ACC112 (cell line): ENCODE measurements around the gene NUDT9.
"Not testable (repeated sequence)": the region's sequence is repeated elsewhere in the genome, so short reads cannot be mapped to it uniquely, and the experiment has no call there.

ENCODE experiments used
- H2AFZ ChIP-seq: fragments of 200-600 bp; sonication (generic); one replicate; pipeline ENCODE4 v1.6.0; 2017; ENCODE audit warnings: antibody characterized with exemption, low read length; ENCODE audit not compliant: unreplicated experiment
- H3K27ac ChIP-seq: fragments of 200-600 bp; sonication (generic); 2 replicates; pipeline ENCODE4 v1.5.1; 2014; ENCODE audit warnings: low read depth, mild to moderate bottlenecking, antibody characterized with exemption, low read length, moderate library complexity
- H3K27me3 ChIP-seq: fragments of 200-600 bp; sonication (generic); 2 replicates; pipeline ENCODE4 v1.6.1; 2014; ENCODE audit warnings: mild to moderate bottlenecking, antibody characterized with exemption, low read length, moderate library complexity, mixed read lengths; ENCODE audit not compliant: insufficient read depth
- H3K36me3 ChIP-seq: fragments of 200-600 bp; sonication (generic); 2 replicates; pipeline ENCODE4 v1.6.1; 2016; ENCODE audit warnings: mild to moderate bottlenecking, antibody characterized with exemption, low read length, moderate library complexity, mixed read lengths; ENCODE audit not compliant: insufficient read depth
- H3K4me1 ChIP-seq: fragments of 200-600 bp; sonication (generic); one replicate; pipeline ENCODE4 v1.6.1; 2016; ENCODE audit warnings: low read length, mixed read lengths; ENCODE audit not compliant: insufficient read depth, unreplicated experiment, control insufficient read depth
- H3K4me3 ChIP-seq: fragments of 200-600 bp; sonication (generic); 2 replicates; pipeline ENCODE4 v1.5.1; 2014; ENCODE audit warnings: mild to moderate bottlenecking, low read depth, low read length
- H3K79me2 ChIP-seq: fragments of 200-600 bp; sonication (generic); one replicate; pipeline ENCODE4 v1.6.0; 2016; ENCODE audit warnings: low read length; ENCODE audit not compliant: control insufficient read depth, unreplicated experiment, insufficient read depth

NUDT9 gene

GRCh38 chr4:87390891-87391575 is 31.3 kb upstream of the NUDT9 start, which contains the start of gene HSD17B11:
HSD17B11 (minus strand) TSS chr4:87391188; CDS start chr4:87391070, 118 bp downstream.
- H3K27ac ChIP-seq, result peak within 1 kb of the TSS; percentile 73
- no peaks in the 10 kb centered on the region for H3K27me3 ChIP-seq
- peaks cover 36% of the 10 kb centered on the region for H3K79me2 ChIP-seq

DNA sequence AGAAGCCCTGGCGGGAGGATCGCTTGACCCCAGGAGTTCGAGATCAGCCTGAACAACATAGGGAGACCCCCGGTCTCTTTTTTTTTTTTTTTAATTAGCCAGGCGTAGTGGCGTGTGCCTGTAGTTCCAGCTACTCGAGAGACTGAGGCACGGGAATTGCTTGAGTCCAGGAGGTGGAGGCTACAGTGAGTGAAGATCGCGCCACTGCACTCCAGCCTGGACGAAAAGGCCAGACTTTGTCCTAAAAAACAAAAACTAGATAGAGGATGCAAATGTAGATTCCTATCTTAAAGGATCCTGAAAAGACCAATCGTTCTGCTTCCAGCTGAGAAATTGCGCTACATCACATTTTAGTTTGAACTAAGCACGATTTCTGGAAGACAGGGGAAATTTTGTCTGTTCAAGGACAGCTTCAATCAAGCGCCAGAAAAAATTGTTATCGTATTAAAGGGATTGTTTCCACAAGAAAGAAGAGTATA is 30.8 kb upstream of the NUDT9 start:
- Histone ChIP-seq H3K36me3 (no peaks in the 10 kb centered on the region), H3K4me1 (peaks cover 7% of the 10 kb centered on the region), H3K4me3 (peak overlapping the region; percentile 85), H3K27me3 (no peaks in the 10 kb centered on the region), H3K79me2 (peaks cover 33% of the 10 kb centered on the region), H3K27ac (peak overlapping the region; percentile 73), H2AFZ (peak overlapping the region; percentile 96)

More at GRCh38 chr4:87390891-87391575, 31.3 kb upstream of the NUDT9 start, which contains the start of gene HSD17B11:
- no peaks in the 10 kb centered on the region for H3K36me3 ChIP-seq
- peak within 1 kb of the TSS; percentile 96 for H2AFZ ChIP-seq
- peak within 1 kb of the TSS; percentile 85 for H3K4me3 ChIP-seq
- peaks cover 7% of the 10 kb centered on the region for H3K4me1 ChIP-seq

- H2AFZ ChIP-seq, result no peak overlapping the region
- peaks cover 28% of the 10 kb centered on the region for H3K79me2 ChIP-seq
- H3K36me3 ChIP-seq, result no peaks in the 10 kb centered on the region
- H3K4me1 ChIP-seq, result peaks cover 7% of the 10 kb centered on the region
- H3K27ac ChIP-seq, result no peak overlapping the region
- H3K4me3 ChIP-seq, result peak overlapping the region; percentile 85; the same call in 1 of the 2 replicates
- H3K27me3 ChIP-seq, result no peaks in the 10 kb centered on the region
These were observed 30.2 kb upstream of the NUDT9 start for GRCh38 chr4:87392183-87392582.

DNA sequence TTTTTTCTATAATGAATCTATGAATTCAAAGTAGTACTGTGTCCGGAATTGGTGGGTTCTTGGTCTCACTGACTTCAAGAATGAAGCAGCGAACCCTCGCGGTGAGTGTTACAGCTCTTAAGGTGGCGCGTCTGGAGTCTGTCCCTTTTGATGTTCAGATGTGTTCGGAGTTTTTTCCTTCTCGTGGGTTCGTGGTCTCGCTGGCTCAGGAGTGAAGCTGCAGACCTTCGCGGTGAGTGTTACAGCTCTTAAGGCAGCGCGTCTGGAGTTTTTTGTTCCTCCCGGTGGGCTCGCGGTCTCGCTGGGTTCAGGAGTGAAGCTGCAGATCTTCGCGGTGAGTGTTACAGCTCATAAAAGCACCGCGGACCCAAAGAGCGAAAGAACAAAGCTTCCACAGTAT is 27.3 kb upstream of the NUDT9 start:
- not testable (repeated sequence) for H3K79me2 ChIP-seq, H3K4me1 ChIP-seq, H3K36me3 ChIP-seq, H3K27ac ChIP-seq, H3K27me3 ChIP-seq, H2AFZ ChIP-seq, H3K4me3 ChIP-seq

DNA sequence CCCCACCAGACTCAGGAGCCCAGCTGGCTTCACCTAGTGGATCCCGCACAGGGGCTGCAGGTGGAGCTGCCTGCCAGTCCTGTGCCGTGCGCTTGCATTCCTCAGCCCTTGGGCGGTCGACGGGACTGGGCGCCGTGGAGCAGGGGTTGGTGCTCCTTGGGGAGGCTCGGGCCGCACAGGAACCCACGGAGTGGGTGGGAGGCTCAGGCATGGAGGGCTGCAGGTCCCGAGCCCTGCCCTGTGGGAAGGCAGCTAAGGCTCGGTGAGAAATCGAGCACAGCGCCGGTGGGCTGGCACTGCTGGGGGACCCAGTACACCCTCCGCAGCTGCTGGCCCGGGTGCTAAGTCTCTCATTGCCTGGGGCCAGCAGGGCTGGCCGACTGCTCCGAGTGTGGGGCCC is 26.5 kb upstream of the NUDT9 start:
- not testable (repeated sequence) for H3K4me3 ChIP-seq, H3K27ac ChIP-seq, H3K27me3 ChIP-seq, H2AFZ ChIP-seq, H3K36me3 ChIP-seq, H3K4me1 ChIP-seq, H3K79me2 ChIP-seq

DNA sequence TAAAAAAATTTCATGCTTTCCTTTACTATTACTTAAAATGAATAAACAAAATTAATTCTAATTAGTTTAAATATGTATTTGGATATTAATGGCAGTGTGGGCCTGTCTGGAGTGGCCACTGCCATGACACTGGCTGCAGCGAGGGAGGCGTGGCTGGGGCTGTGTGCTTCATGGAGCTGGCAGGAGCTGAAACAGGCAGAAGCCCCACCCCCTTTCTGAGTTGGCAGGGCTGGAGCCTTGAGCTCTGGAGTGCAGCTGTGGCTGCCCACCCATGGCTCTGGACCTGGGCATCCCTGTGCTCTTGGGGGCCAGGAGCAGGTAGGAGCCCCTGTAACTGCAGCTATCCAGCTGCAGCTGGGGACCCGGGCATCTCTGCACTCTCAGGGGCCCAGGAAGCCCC is 23.2 kb upstream of the NUDT9 start:
- no peak overlapping the region for H2AFZ ChIP-seq

DNA sequence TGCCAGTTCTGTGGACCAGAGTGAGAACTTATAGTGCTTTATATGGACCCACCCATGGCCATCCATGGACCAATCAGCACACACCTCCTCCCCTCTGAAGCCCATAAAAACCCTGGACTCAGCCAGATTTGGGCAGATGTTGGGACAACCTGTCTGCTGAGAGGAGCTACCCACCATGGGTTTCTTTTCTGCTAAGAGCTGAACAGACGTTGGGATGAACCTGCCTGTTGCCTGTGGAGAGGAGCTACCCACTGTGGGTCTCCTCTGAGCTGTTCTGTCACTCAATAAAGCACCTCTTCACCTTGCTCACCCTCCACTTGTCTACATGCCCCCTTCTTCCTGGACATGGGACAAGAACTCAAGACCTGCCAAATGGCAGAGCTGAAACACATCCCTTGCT is 22.4 kb upstream of the NUDT9 start:
- Histone ChIP-seq H3K4me1 (no peaks in the 10 kb centered on the region), H3K27ac (no peak overlapping the region), H3K4me3 (no peak overlapping the region), H2AFZ (no peak overlapping the region), H3K79me2 (no peaks in the 10 kb centered on the region), H3K36me3 (no peaks in the 10 kb centered on the region), H3K27me3 (no peaks in the 10 kb centered on the region)

More for the DNA sequence above, 23.2 kb upstream of the NUDT9 start:
- Histone ChIP-seq H3K4me1 (no peaks in the 10 kb centered on the region), H3K27me3 (no peaks in the 10 kb centered on the region), H3K79me2 (no peaks in the 10 kb centered on the region), H3K36me3 (no peaks in the 10 kb centered on the region), H3K4me3 (no peak overlapping the region), H3K27ac (no peak overlapping the region)

DNA sequence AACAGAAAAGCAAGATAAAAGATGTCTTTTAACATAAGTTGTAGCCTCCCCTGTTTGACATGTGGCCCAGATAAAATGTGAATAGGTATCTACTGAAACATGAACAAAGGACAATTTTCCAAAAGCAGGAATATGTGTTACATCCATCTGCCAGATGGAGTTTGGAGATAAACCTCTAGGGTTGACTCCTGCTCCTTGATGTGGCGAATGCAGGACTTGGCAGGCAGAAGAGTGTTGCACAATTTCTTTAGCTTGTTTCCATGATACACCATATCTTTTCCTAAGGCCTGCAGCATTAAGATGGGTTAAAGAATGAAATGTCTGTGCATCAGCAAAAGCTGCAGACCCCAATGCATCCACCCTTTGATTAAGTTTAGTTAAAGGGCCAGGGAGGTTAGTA is 18.6 kb upstream of the NUDT9 start:
- not testable (repeated sequence) for H3K4me1 ChIP-seq, H3K4me3 ChIP-seq, H3K27ac ChIP-seq, H3K27me3 ChIP-seq, H3K36me3 ChIP-seq, H3K79me2 ChIP-seq, H2AFZ ChIP-seq

DNA sequence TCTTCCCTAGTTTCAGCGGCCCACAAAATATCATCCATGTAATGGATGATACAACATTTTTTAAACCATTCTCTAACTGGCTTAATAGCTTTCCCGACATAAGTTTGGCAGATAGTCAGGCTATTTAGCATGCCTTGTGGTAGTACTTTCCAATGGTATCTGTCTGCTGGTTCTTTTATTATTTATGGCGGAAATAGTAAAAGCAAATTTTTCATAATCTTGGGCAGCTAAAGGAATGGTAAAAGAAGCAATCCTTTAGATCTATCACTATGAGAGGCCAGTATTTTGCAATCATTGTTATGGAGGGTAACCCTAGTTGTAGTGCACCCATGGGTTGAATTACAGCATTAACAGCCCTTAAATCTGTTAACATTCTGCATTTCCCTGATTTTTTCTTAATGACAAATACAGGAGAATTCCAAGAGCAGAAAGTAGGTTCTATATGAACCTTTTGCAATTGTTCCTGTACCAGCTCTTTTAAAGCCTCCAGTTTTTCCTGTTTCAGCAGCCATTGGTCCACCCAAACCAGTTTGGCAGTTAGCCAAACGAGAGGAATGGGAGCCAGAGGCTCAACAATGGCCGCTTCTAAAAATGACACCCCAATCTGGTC is 17.1 kb upstream of the NUDT9 start:
- Histone ChIP-seq H3K4me3 (no peak overlapping the region), H2AFZ (no peak overlapping the region), H3K4me1 (no peaks in the 10 kb centered on the region), H3K36me3 (no peaks in the 10 kb centered on the region), H3K27me3 (peaks cover 3% of the 10 kb centered on the region; the same call in 1 of the 2 replicates), H3K79me2 (no peaks in the 10 kb centered on the region), H3K27ac (no peak overlapping the region)

DNA sequence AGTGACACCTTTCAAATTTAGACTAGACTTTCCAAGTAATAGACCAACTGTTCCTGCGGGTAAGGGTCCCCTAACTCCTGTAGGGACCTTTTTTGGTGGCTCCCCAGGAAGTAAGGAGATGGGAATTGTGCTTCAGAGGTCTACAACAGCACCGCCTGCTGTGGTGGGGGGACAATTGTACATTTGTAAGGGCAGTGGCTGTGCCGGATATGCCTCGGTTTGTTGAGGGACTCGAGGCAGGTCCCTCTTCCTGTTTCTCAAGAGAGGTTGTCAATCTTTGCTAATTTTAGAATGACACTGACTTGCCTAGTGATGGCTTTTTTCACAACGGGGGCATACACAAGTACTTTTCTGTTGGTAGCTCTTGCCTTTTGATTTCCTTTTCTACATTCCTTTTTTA is 15.9 kb upstream of the NUDT9 start:
- Histone ChIP-seq H3K27ac (no peak overlapping the region), H2AFZ (no peak overlapping the region), H3K36me3 (no peaks in the 10 kb centered on the region), H3K27me3 (peaks cover 3% of the 10 kb centered on the region; the same call in 1 of the 2 replicates), H3K4me1 (peaks cover 2% of the 10 kb centered on the region), H3K4me3 (no peak overlapping the region), H3K79me2 (no peaks in the 10 kb centered on the region)

DNA sequence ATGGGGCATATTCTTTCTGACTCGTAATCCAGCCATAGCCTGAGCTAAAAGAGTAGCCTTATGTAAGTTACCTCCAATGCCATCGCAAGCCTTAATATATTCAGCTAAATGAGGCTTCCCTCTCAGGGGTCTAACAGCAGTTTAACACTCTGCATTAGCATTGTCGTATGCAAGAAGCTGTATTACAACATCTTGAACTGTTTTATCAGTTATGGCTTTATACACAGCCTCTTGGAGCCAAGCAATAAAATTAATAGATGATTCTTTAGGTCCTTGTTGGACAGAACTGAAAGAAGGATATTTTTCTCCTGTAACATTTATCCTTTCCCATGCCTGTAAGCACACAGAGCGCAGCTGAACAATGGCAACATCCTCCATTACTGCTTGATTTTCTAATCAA is 15.5 kb upstream of the NUDT9 start:
- not testable (repeated sequence) for H3K27me3 ChIP-seq, H3K27ac ChIP-seq, H3K4me3 ChIP-seq, H3K36me3 ChIP-seq, H3K79me2 ChIP-seq, H2AFZ ChIP-seq, H3K4me1 ChIP-seq
